MV-4-11 (cell line): ENCODE results near the gene PIGM.
"Not testable (repeated sequence)": the region's sequence is repeated elsewhere in the genome, so short reads cannot be mapped to it uniquely, and the experiment has no call there.

Source experiments
- DNase-seq: peaks from one replicate; lab custom pipeline; 2025; lab: John Stamatoyannopoulos, UW

The PIGM gene

GRCh38 chr1:160061369-160062229 is 29.8 kb upstream of the PIGM start:
- DNase-seq = no peak

DNA sequence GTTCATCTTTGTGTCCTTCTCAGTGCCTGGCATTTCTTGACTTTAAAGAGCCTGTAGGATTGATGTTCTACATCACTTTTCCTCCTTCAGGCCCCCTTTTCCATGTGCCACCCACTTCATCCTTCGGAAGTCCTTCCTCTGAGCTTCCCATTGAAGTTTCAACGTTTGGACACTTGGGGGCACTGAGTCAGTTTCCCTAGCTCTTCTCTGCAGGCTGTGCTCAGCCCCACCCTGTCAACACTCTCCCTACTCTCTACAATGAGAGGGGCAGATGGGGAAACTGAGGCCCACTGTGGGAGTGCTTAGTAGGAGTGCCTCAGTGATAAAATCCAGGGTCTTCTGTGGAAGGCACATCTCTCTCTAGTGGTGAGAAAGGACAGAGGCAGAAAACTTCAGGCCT is 26.3 kb upstream of the PIGM start:
- DNase-seq = no peak

DNA sequence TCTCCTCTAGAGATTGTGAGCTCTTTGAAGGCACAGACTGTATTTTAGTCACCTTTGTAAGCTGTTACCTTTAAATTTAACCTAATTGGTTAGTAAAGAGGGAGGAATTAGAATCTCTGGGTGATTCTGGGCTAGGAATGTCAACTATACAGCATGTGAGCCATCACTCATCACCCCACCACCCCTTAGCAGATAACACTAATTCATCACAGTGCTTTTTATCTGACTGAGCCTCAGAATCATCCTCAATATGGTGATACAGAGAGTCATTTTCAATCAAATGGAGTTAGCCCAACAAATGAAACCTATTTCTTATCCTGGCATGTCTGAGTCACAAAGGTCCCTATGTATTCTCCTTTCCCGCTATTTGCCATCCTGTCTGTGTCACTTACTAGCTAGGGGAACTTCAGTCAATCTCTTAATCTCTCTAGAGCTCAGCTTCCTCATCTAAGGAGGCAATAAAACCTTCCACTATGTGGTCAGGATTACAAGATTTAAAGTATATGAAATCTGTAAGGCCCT is 24.9 kb upstream of the PIGM start:
- peak; percentile 72 for DNase-seq

- DNase-seq = no peak
Measured at GRCh38 chr1:160053548-160054365, 22.0 kb upstream of the PIGM start.

- DNase-seq = no peak
Measured at GRCh38 chr1:160052936-160053335, 21.1 kb upstream of the PIGM start.

DNA sequence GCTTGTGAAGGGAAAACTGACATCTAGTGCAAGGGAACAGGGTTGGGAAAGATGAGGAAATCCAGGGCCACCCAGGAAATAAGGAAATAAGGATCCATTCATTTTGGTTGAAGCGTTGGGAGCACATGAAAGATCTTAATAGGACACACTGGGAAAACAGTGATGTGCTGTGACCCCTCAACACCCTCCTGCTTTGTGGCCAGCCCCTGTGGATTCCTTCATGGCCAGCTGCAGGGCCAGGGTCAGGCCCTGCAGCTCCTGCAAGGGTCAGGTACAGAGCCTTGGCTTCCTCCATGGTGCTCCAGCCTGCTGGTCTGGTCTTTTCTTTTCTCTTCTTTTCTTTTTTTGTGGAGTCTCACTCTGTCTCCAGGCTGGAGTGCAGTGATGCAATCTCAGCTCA is 18.8 kb upstream of the PIGM start:
- no peak for DNase-seq

DNA sequence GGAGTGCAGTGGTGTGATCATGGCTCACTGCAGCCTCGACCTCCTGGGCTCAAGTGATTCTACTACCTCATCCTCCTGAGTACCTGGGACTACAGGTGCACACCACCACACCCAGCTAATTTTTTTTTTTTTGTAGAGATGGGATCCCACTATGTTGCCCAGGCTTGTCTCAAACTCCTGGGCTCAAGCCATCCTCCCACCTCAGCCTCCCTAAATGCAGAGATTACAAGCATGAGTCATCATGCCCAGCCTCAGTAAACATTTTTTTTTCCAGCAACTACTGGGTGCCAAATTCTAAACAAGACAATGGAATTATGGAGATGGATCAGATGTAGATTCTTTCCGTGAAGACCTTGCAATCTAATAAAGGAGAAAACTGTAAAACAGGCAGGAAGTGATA is 18.4 kb upstream of the PIGM start:
- DNase-seq = not testable (repeated sequence)

- DNase-seq = no peak
Measured at GRCh38 chr1:160049101-160049500, 17.3 kb upstream of the PIGM start.

DNA sequence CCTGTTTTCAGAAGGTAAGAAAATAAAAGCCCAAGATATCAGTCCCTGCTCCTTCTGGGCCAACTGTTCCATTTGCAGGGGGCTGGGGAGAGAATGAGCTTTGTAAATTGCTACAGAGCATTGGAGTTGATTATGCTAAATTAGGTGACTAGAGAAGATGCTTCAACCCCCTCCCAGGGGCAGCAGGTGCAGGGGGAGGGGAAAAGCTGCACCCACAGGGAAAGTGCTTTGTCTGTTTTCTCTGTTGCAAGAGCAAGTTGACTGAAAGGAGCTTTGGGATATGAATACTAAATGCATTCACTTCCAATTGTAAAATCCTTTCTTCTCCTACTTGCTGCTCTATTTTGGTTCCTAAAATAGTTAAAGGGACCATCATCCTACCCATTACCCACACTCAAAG is 16.5 kb upstream of the PIGM start:
- DNase-seq = no peak

DNA sequence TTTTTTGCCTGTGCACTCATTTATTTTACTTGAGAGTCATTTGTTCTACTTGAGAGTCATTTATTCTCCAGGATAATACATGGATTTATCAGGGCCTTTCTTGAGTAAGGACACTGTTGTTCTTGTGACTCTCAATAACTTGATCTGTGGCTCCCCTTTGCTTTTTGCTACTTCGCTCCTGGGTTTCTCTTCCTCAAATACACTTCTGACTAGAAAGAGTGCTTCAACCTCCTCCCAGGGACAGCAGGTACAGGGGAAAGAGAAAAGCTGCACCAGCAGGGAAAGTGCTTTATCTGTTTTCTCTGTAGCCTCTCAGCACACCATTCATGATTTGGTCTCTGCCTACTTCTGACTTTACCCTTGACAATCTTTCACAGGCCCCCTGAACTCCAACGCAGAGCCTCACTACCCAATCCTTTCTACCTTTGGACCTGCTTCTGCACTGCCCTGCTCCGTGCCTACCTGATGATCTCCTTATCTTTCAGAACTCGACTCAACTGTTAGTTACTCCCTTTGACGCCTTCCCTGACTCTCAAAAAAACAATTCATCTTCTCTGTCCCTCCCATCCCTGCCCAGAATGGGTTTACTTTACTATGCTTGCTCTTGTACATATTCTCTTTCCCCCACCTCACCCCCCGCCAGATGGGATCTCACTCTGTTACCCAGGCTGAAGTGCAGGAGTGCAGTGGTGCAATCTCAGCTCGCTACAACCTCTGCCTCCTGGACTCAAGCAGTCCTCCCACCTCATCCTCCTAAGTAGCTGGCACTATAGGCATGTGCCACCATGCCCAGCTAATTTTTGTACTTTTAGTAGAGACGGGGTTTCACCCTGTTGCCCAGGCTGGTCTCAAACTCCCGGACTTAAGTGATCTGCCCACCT is 15.6 kb upstream of the PIGM start:
- DNase-seq = peak; percentile 26

GRCh38 chr1:160046494-160047110 is 14.8 kb upstream of the PIGM start:
- peak; percentile 18 for DNase-seq

DNA sequence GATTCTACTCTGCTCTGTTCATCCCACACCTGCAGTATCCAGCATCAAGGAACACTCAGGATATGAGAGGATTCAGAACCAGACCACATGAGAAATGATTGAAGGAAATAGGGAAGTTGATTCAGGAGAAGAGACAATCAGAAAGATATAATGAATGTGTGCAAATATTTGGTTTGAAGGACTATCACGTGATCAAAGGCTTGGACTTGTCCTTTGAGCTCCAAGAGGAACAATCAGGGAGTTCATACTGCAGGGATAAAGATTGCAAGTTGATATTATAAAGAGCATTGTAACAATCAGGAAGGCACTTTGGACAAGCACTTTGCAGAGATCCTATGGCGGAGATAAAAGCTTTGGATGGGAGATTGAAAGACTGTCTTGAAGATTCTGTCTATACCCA is 13.9 kb upstream of the PIGM start:
- no peak for DNase-seq

- DNase-seq = no peak
Measured at GRCh38 chr1:160043543-160043942, 11.8 kb upstream of the PIGM start.

GRCh38 chr1:160040476-160040875 is 8.7 kb upstream of the PIGM start:
- no peak for DNase-seq

DNA sequence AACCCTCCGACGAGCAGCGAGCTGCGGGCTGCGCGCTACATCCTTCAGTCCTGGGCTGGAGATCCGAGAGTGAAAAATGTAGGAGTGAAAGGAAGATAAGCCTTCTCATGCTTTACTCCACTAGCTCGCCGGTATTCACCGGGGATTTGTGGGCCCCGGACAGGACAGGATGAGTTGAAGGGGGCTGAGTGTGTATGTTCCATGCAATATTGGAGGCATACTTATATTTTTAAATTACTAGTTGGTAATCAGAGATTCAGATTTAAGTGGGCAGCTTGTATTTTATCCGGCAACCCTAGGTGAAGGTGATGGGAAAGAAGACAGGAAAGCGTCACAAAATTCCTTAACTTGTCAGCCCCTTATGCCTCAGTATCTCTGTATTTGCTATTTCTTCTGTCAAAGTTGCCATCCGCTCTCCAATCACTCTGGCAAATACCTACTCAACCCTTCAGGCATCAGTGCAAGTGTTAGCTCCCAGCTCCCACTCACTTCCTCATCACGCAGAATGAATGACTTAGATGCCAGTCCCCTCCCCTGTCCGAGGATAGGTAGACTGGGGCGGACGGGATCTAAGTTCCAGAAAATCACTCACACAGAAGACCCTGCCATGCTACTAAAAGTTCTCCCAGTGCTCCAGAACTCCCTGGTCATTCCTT is 503 bp upstream of the PIGM start:
- no peak for DNase-seq

- no peak for DNase-seq
Measured at GRCh38 chr1:160030657-160031364, 979 bp downstream of the PIGM start.

DNA sequence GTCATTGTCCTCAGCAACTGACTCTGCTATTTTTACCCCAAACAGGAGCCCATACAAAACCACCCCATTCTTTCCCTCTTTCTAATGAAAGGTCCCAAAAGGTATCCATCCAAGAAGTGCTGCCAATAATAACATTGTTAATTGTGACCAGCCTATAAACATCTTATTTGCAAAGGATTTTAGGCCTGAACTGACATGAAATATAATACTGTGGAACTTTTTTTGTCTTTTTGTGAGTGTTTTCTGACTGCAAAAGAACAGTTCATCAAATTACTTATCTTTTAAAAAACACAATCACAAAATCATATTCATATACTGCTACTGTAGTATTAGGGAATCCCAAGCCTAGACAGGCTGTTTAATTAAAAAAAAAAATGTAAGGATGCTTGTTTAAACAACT is 3.4 kb downstream of the PIGM start:
- no peak for DNase-seq

GRCh38 chr1:160025314-160025713 is 6.5 kb downstream of the PIGM start:
- no peak for DNase-seq

- no peak for DNase-seq
Measured at GRCh38 chr1:160024195-160024905, 7.4 kb downstream of the PIGM start.
